K562 (cell line): ENCODE measurements around the gene PRPF6. TPM values are rescaled to one million over a fixed set of nuclear protein-coding genes. Genes with fewer than 3 reads are reported as not detected.

Experiments
- ATAC-seq: fragments of 200-7000 bp; cut with Tn5 transposase; 3 replicates; pipeline ENCODE4 v1.9.1; 2020; ENCODE audit warnings: moderate library complexity
- BruUV-seq: library from RNA; stranded (reverse); fragments of 400-500 nt; replicated peaks from 2 replicates; lab custom pipeline; 2021; lab: Mats Ljungman, UMichigan
- CTCF ChIA-PET: fragments of 300-600 bp; formaldehyde crosslinking; extraction: SDS; loops from one replicate; lab custom pipeline; 2021; ENCODE audit warnings: low intra/inter-chr PET ratio; lab: Yijun Ruan, JAX
- POLR2A ChIA-PET: fragments of 300-600, 350-650 bp; sonication (Branson Sonifier 250); formaldehyde crosslinking; extraction: SDS; loops from one replicate; lab custom pipeline; 2021; ENCODE audit warnings: antibody characterized with exemption, inconsistent platforms; lab: Yijun Ruan, JAX
- DNase-seq, 4 experiments: peaks; one replicate each; pipeline versions ENCODE4 v3.0.0 to v3.0.0-alpha.2; 2011 to 2018; ENCODE audit warnings: low spot score in 3 of 4, mixed read lengths in 3 of 4; ENCODE audit errors: extremely low read depth in 1 of 4
- FAIRE-seq: peaks from 2 replicates; lab custom pipeline; 2011; peaks lifted over from hg19 to GRCh38; lab: Jason Lieb, UNC
- H2AFZ ChIP-seq: 2 replicates; pipeline ENCODE4 v1.6.0; 2011; ENCODE audit warnings: low read depth, low read length, control low read depth, inconsistent platforms
- H3K27ac ChIP-seq: fragments of 200-600 bp; 3 replicates; pipeline ENCODE4 v1.8.0; 2011; ENCODE audit warnings: low read depth, mild to moderate bottlenecking, control low read depth, inconsistent platforms, low read length, moderate library complexity, mixed read lengths; ENCODE audit errors: extremely low read depth
- H3K27me3 ChIP-seq, 2 experiments: fragments of 300-600 bp in 1 of 2; 2 replicates in 1 of 2; 3 replicates in 1 of 2; pipeline versions ENCODE4 v1.6.0 to v1.8.0; 2011; ENCODE audit warnings: inconsistent platforms in 2 of 2, low read length in 2 of 2, mild to moderate bottlenecking in 1 of 2, mixed read lengths in 1 of 2, moderate library complexity in 1 of 2; ENCODE audit not compliant: control insufficient read depth in 2 of 2, insufficient read depth in 2 of 2
- H3K36me3 ChIP-seq: fragments of 300-600 bp; 3 replicates; pipeline ENCODE4 v1.8.0; 2011; ENCODE audit warnings: mild to moderate bottlenecking, low read length, inconsistent platforms; ENCODE audit not compliant: control insufficient read depth, insufficient read depth
- H3K4me1 ChIP-seq, 2 experiments: fragments of 200-600 bp in 1 of 2; replicated peaks in 1 of 2; 2 replicates in 1 of 2; 3 replicates in 1 of 2; pipeline versions ENCODE4 v1.5.1 to v1.8.0; 2011; ENCODE audit warnings: inconsistent platforms in 2 of 2, low read length in 2 of 2, mild to moderate bottlenecking in 1 of 2, mixed read lengths in 1 of 2, moderate library complexity in 1 of 2; ENCODE audit not compliant: control insufficient read depth in 2 of 2, insufficient read depth in 2 of 2
- H3K4me2 ChIP-seq: 2 replicates; pipeline ENCODE4 v1.6.1; 2011; ENCODE audit warnings: low read length, control low read depth, inconsistent platforms, mixed read lengths; ENCODE audit not compliant: insufficient read depth
- H3K4me3 ChIP-seq: fragments of 200-600 bp; sonication (generic), shearing (Covaris generic); 2 replicates; pipeline ENCODE4 v1.5.1; 2016; ENCODE audit warnings: control low read depth, inconsistent platforms
- H3K79me2 ChIP-seq: fragments of 200-600 bp; 3 replicates; pipeline ENCODE4 v1.8.0; 2011; ENCODE audit warnings: low read length, inconsistent platforms; ENCODE audit not compliant: control insufficient read depth, insufficient read depth
- H3K9ac ChIP-seq, 2 experiments: 2 replicates each; pipeline versions ENCODE4 v1.6.0 to v1.6.1; 2011; ENCODE audit warnings: low read depth in 2 of 2, low read length in 2 of 2, control low read depth in 1 of 2, inconsistent platforms in 1 of 2, mild to moderate bottlenecking in 1 of 2, mixed read lengths in 1 of 2; ENCODE audit not compliant: insufficient read depth in 1 of 2
- H3K9me1 ChIP-seq: one replicate; pipeline ENCODE4 v1.6.0; 2011; ENCODE audit warnings: inconsistent platforms, mild to moderate bottlenecking, low read length, moderate library complexity; ENCODE audit not compliant: control insufficient read depth, insufficient read depth
- H3K9me3 ChIP-seq: replicated peaks from 2 replicates; pipeline ENCODE4 v1.5.1; 2011; ENCODE audit warnings: low read depth, low read length, inconsistent platforms; ENCODE audit not compliant: control insufficient read depth, insufficient read depth
- H4K20me1 ChIP-seq: replicated peaks from 2 replicates; pipeline ENCODE4 v1.6.1; 2011; ENCODE audit warnings: low read length, inconsistent platforms, mixed read lengths; ENCODE audit not compliant: control insufficient read depth, insufficient read depth
- GATAD2A ChIP-seq: fragments of 450-650 bp; IDR thresholded peaks from 2 replicates; pipeline ENCODE4 v1.6.1; 2017
- MBD2 ChIP-seq: sonication (generic); IDR thresholded peaks from 2 replicates; pipeline ENCODE4 v1.6.1; 2016; ENCODE audit warnings: low read depth, borderline replicate concordance
- NRF1 ChIP-seq, 2 experiments: fragments of 450-650 bp; IDR thresholded peaks in 1 of 2; conservative IDR thresholded peaks in 1 of 2; 2 replicates each; pipeline ENCODE4 v1.6.1; 2014; ENCODE audit warnings: mild to moderate bottlenecking in 2 of 2
- POLR2G ChIP-seq: fragments of 200-400 bp; formaldehyde crosslinking; IDR thresholded peaks from 2 replicates; pipeline ENCODE4 v1.6.1; 2017; ENCODE audit warnings: low read depth, mild to moderate bottlenecking, antibody characterized with exemption, low read length, moderate library complexity
- RBFOX2 ChIP-seq: fragments of 200-400 bp; formaldehyde crosslinking; IDR thresholded peaks from 2 replicates; pipeline ENCODE4 v1.6.1; 2017; ENCODE audit warnings: low read depth, mild to moderate bottlenecking, low read length, moderate library complexity
- XRCC5 ChIP-seq: fragments of 200-400 bp; formaldehyde crosslinking; IDR thresholded peaks from 2 replicates; pipeline ENCODE4 v1.6.1; 2017; ENCODE audit warnings: low read depth, mild to moderate bottlenecking, low read length
- ZNF12 ChIP-seq: sonication (generic); formaldehyde crosslinking; IDR thresholded peaks from 2 replicates; pipeline ENCODE4 v1.4.0; 2020; ENCODE audit warnings: mild to moderate bottlenecking, missing genetic modification reagents
- ZNF436 ChIP-seq: fragments of 250-450, 450-650 bp; sonication (Bioruptor Pico); formaldehyde crosslinking; IDR thresholded peaks from 2 replicates; pipeline ENCODE4 v1.7.0; 2020; ENCODE audit warnings: mild to moderate bottlenecking
- WGBS: fragments of 100-300 bp; shearing (Covaris generic); methylation state at CpG from one replicate; pipeline ENCODE4 v1.1.6; 2016; ENCODE audit warnings: low coverage, mixed read lengths; ENCODE audit not compliant: insufficient coverage; ENCODE audit errors: missing lambda C conversion rate; 5-methylcytosine and 5-hydroxymethylcytosine counted together
- in situ Hi-C: fragments of 300-500 bp; cut with MboI; formaldehyde crosslinking; loops from 4 replicates; pipeline ENCODE4 v1.15.0; 2018; ENCODE audit warnings: inconsistent platforms, mixed read lengths
- intact Hi-C: fragments of 100-400 bp; cut with micrococcal nuclease; formaldehyde crosslinking; loops from 2 replicates; pipeline ENCODE4 v1.14.2; 2022
- polyA plus RNA-seq, 8 experiments: library from polyadenylated mRNA; depleted of rRNA in 4 of 8; stranded (reverse) in 5 of 8; unstranded in 3 of 8; fragments of >200 nt; fragmentation: Nextera tagmentation in 2 of 8; fragmentation: Illumina TruSeq in 1 of 8; extraction: Ambion mirVana in 2 of 8; extraction: Trizol in 1 of 8; gene quantifications; 2 replicates each; pipeline versions ENCODE4 v1.2.1 to v1.2.3, GENCODE V29; 2011 to 2014; ENCODE audit warnings: inconsistent platforms in 1 of 8, missing spikeins in 1 of 8
- total RNA-seq, 7 experiments: library from RNA; depleted of rRNA in 6 of 7; stranded (reverse); fragments of >200 nt in 6 of 7; fragmentation: Illumina TruSeq in 2 of 7; extraction: Trizol in 2 of 7; gene quantifications; 2 replicates each; pipeline versions ENCODE4 v1.2.1 to v1.2.3, GENCODE V29; 2011 to 2021; ENCODE audit warnings: low replicate concordance in 1 of 7
- TF ChIP-seq, protein P1 (sequence below): fragments of 450-650 bp; formaldehyde crosslinking; IDR thresholded peaks from 2 replicates; pipeline ENCODE4 v1.4.0; 2020; ENCODE audit warnings: mild to moderate bottlenecking, moderate library complexity

The PRPF6 gene
- total and polyA plus RNA-seq, 9 of the 15 experiments (the other 6 are each of a cell fraction or from before 2014, with no cell fraction given), result 4.2 to 83.2 (median 59.9) TPM

- ChIA-PET CTCF (no interaction called here), POLR2A (interaction anchor here (0.6 to 1.7 kb wide), 5 partner anchors 9 to 13 kb away, joined by 3 to 9 read pairs (median 4); partner anchors contain the start of genes PRPF6 and UCKL1)
- peak overlapping the region; percentile 83; the same call in 1 of the 3 replicates for H3K27ac ChIP-seq
These were observed 12.6 kb upstream of the PRPF6 start for GRCh38 chr20:63968136-63968927.

More at GRCh38 chr20:63968136-63968927, 12.6 kb upstream of the PRPF6 start:
- no peaks in the 10 kb centered on the region for H3K9me3 ChIP-seq
- TF ChIP-seq, protein P1, sequence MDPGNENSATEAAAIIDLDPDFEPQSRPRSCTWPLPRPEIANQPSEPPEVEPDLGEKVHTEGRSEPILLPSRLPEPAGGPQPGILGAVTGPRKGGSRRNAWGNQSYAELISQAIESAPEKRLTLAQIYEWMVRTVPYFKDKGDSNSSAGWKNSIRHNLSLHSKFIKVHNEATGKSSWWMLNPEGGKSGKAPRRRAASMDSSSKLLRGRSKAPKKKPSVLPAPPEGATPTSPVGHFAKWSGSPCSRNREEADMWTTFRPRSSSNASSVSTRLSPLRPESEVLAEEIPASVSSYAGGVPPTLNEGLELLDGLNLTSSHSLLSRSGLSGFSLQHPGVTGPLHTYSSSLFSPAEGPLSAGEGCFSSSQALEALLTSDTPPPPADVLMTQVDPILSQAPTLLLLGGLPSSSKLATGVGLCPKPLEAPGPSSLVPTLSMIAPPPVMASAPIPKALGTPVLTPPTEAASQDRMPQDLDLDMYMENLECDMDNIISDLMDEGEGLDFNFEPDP, result no peak
- TF ChIP-seq ZNF12 (CRISPR knock-in tag), result no peak
- no peak for TF ChIP-seq ZNF436 (CRISPR knock-in tag)
- peak; percentile 26; the same call in 1 of the 2 replicates for TF ChIP-seq POLR2G
- TF ChIP-seq MBD2, result no peak
- no peak for TF ChIP-seq GATAD2A
- no peak for TF ChIP-seq NRF1 (conservative IDR thresholded peaks at IDR 0.05 in 1 of 2, IDR thresholded peaks at IDR 0.05 in 1 of 2)
- 0 out of 2 replicates have a peak, but pooled peaks have one; percentile 48 for TF ChIP-seq RBFOX2
- TF ChIP-seq XRCC5, result 0 out of 2 replicates have a peak, but pooled peaks have one; percentile 32
- TF ChIP-seq, all 486 proteins: peak for 3
- peaks cover 21% of the 10 kb centered on the region for H3K79me2 ChIP-seq
- peak; percentile 13; the same call in 1 of the 3 replicates for ATAC-seq
- TSS peak; percentile 59 for BruUV-seq
- H4K20me1 ChIP-seq, result no peaks in the 10 kb centered on the region
- H3K9ac ChIP-seq, result peak overlapping the region; percentile 83 to 99
- no peaks in the 10 kb centered on the region for H3K9me1 ChIP-seq
- peaks cover 40% of the 10 kb centered on the region; the same call in 1 of the 3 replicates for H3K36me3 ChIP-seq
- in situ Hi-C loops (no loop called here), intact Hi-C loops (no loop called here)
- DNase-seq, result no peak
- WGBS, result 81% methylated on average over 14 of the region's 14 CpGs
- peaks cover 10 to 46% of the 10 kb centered on the region in 2 experiments for H3K4me1 ChIP-seq
- no peak for FAIRE-seq
- H3K4me3 ChIP-seq, result peak overlapping the region; percentile 63; the same call in 1 of the 2 replicates
- H3K4me2 ChIP-seq, result peak overlapping the region; percentile 69
- no peak overlapping the region for H2AFZ ChIP-seq
- no peaks in the 10 kb centered on the region for H3K27me3 ChIP-seq
